Calu3 (cell line): ENCODE data around the gene CD3G. TPM values are rescaled to one million over a fixed set of nuclear protein-coding genes. Genes with fewer than 3 reads are reported as not detected.

Experiments
- BruUV-seq: library from RNA; stranded (reverse); fragments of 400-500 nt; replicated peaks from 2 replicates; lab custom pipeline; 2021; lab: Mats Ljungman, UMichigan
- CTCF ChIA-PET: fragments of 300-600 bp; sonication (Branson Sonifier 250); formaldehyde crosslinking; loops from one replicate; lab custom pipeline; 2022; ENCODE audit warnings: antibody characterized with exemption; lab: Charles Lee
- DNase-seq: peaks from one replicate; pipeline ENCODE4 v3.0.0; 2022
- H3K27ac Mint-ChIP-seq: one replicate; pipeline ENCODE4 v1.8.0; 2022; ENCODE audit warnings: mixed read lengths; ENCODE audit not compliant: unreplicated experiment
- H3K27me3 Mint-ChIP-seq: one replicate; pipeline ENCODE4 v1.8.0; 2022; ENCODE audit warnings: mixed read lengths; ENCODE audit not compliant: unreplicated experiment
- H3K36me3 Mint-ChIP-seq: one replicate; pipeline ENCODE4 v1.8.0; 2022; ENCODE audit warnings: mild to moderate bottlenecking, moderate library complexity, mixed read lengths; ENCODE audit not compliant: insufficient read depth, unreplicated experiment
- H3K4me1 Mint-ChIP-seq: one replicate; pipeline ENCODE4 v1.8.0; 2022; ENCODE audit warnings: mild to moderate bottlenecking, low read depth, mixed read lengths; ENCODE audit not compliant: unreplicated experiment
- H3K4me3 Mint-ChIP-seq: one replicate; pipeline ENCODE4 v1.8.0; 2022; ENCODE audit warnings: mild to moderate bottlenecking, low read depth, moderate library complexity, mixed read lengths; ENCODE audit not compliant: unreplicated experiment
- H3K9me3 Mint-ChIP-seq: one replicate; pipeline ENCODE4 v1.8.0; 2022; ENCODE audit warnings: low read depth, mixed read lengths; ENCODE audit not compliant: unreplicated experiment
- CTCF ChIP-seq: fragments of 200-600 bp; IDR thresholded peaks from one replicate; pipeline ENCODE4 v1.8.0; 2022; ENCODE audit warnings: antibody characterized with exemption; ENCODE audit not compliant: unreplicated experiment
- intact Hi-C: fragments of 100-400 bp; cut with micrococcal nuclease; formaldehyde crosslinking; loops from one replicate; pipeline ENCODE4 v1.10.0; 2022; ENCODE audit not compliant: unreplicated experiment
- total RNA-seq: library from RNA; stranded (reverse); gene quantifications from 2 replicates; pipeline ENCODE4 v1.2.3, GENCODE V29; 2022

Gene CD3G
- total RNA-seq, 1 experiment from 2014 or later = not detected

- H3K4me3 Mint-ChIP-seq = no peak overlapping the region
- DNase-seq = no peak
- no peak overlapping the region for H3K27ac Mint-ChIP-seq
- BruUV-seq = no TSS peak
- no peaks in the 10 kb centered on the region for H3K9me3 Mint-ChIP-seq
- no peaks in the 10 kb centered on the region for H3K36me3 Mint-ChIP-seq
- H3K4me1 Mint-ChIP-seq = no peaks in the 10 kb centered on the region
- CTCF ChIA-PET = no interaction called here
- peaks cover 36% of the 10 kb centered on the region for H3K27me3 Mint-ChIP-seq
- no peak for TF ChIP-seq CTCF
- intact Hi-C loops = no loop called here
These were observed 4.7 kb upstream of the CD3G start for GRCh38 chr11:118339281-118339961.

- Mint-ChIP-seq H3K27me3 (peaks cover 46% of the 10 kb centered on the region), H3K27ac (no peak overlapping the region), H3K4me3 (no peak overlapping the region), H3K36me3 (no peaks in the 10 kb centered on the region), H3K4me1 (peaks cover 5% of the 10 kb centered on the region), H3K9me3 (peaks cover 3% of the 10 kb centered on the region)
- intact Hi-C loops = no loop called here
- no TSS peak for BruUV-seq
- DNase-seq = no peak
- no peak for TF ChIP-seq CTCF
- CTCF ChIA-PET = interaction anchor here (0.7 kb wide), 1 partner anchor 1017 kb away, joined by 3 read pairs; no protein-coding TSS in a partner anchor
These were observed 3.7 kb upstream of the CD3G start for GRCh38 chr11:118340449-118340848.

- intact Hi-C loops = no loop called here
- peaks cover 3% of the 10 kb centered on the region for H3K9me3 Mint-ChIP-seq
- no peaks in the 10 kb centered on the region for H3K36me3 Mint-ChIP-seq
- no peak overlapping the region for H3K27ac Mint-ChIP-seq
- H3K4me3 Mint-ChIP-seq = no peak overlapping the region
- H3K4me1 Mint-ChIP-seq = peaks cover 5% of the 10 kb centered on the region
- CTCF ChIA-PET = no interaction called here
- no peak for TF ChIP-seq CTCF
- DNase-seq = no peak
- peaks cover 54% of the 10 kb centered on the region for H3K27me3 Mint-ChIP-seq
- BruUV-seq = no TSS peak
These were observed 2.9 kb upstream of the CD3G start for GRCh38 chr11:118341261-118341660.

GRCh38 chr11:118341815-118342489, 2.2 kb upstream of the CD3G start:
- intact Hi-C loops = no loop called here
- DNase-seq = no peak
- no peak overlapping the region for H3K27ac Mint-ChIP-seq
- H3K4me3 Mint-ChIP-seq = no peak overlapping the region
- no TSS peak for BruUV-seq
- CTCF ChIA-PET = no interaction called here
- peaks cover 5% of the 10 kb centered on the region for H3K4me1 Mint-ChIP-seq
- no peak for TF ChIP-seq CTCF
- H3K27me3 Mint-ChIP-seq = peaks cover 61% of the 10 kb centered on the region
- H3K9me3 Mint-ChIP-seq = peaks cover 3% of the 10 kb centered on the region
- no peaks in the 10 kb centered on the region for H3K36me3 Mint-ChIP-seq
